BJ (cell line): Measurements from ENCODE around the gene GATB. TPM values are rescaled to one million over a fixed set of nuclear protein-coding genes. Genes with fewer than 3 reads are reported as not detected.

ENCODE experiments used
- CTCF ChIA-PET: fragments of 350-600 bp; formaldehyde crosslinking; extraction: SDS; loops from one replicate; lab custom pipeline; 2021; ENCODE audit warnings: antibody characterized with exemption, inconsistent platforms; lab: Yijun Ruan, JAX
- POLR2A ChIA-PET: fragments of 300-600 bp; sonication (Branson Sonifier 250); formaldehyde crosslinking; extraction: SDS; loops from one replicate; lab custom pipeline; 2021; ENCODE audit warnings: antibody characterized with exemption; lab: Charles Lee
- DNase-seq: peaks from one replicate; pipeline ENCODE4 v3.0.0-alpha.2; 2011; ENCODE audit warnings: low read depth
- H3K27me3 ChIP-seq: 2 replicates; pipeline ENCODE4 v1.6.0; 2011; ENCODE audit warnings: low read length; ENCODE audit not compliant: control insufficient read depth, insufficient read depth
- H3K36me3 ChIP-seq: 2 replicates; pipeline ENCODE4 v1.5.1; 2011; ENCODE audit warnings: low read length; ENCODE audit not compliant: control insufficient read depth, insufficient read depth
- H3K4me3 ChIP-seq: 2 replicates; pipeline ENCODE4 v1.5.1; 2011; ENCODE audit warnings: low read depth, mild to moderate bottlenecking, control low read depth, low read length
- polyA plus RNA-seq: library from polyadenylated mRNA; depleted of rRNA; stranded (reverse); fragments of >200 nt; gene quantifications from 2 replicates; pipeline ENCODE4 v1.2.3, GENCODE V29; 2011
- TF ChIP-seq, protein P1 (sequence below): IDR thresholded peaks from 2 replicates; pipeline ENCODE4 v1.5.1; 2011; ENCODE audit warnings: low read depth, mild to moderate bottlenecking, control low read depth, inconsistent platforms, low read length, moderate library complexity; ENCODE audit not compliant: insufficient read depth

GATB gene
- polyA plus RNA-seq, 1 experiment: 20.5 TPM

DNA sequence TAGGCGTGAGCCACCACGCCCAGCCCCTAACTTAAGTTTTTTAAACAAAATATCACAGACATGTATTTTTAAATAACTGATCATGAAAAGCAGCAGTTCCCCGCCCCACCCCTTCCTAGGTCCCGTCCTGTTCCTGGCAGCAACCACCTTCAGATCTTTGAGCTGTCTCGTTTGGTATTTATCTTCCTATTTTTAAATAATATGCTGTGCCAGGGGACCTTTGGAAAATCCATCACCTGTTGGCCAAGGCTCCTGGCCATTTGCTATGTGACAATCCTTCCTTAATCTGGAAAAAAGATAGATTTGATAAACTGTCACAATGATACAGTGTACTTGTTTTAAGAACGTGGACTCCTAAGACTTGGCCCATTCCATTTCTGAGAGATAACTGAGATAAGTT, 10.7 kb downstream of the GATB start:
- Histone ChIP-seq H3K36me3 (no peaks in the 10 kb centered on the region), H3K4me3 (no peak overlapping the region), H3K27me3 (no peaks in the 10 kb centered on the region)
- POLR2A ChIA-PET: no interaction called here
- TF ChIP-seq, protein P1, sequence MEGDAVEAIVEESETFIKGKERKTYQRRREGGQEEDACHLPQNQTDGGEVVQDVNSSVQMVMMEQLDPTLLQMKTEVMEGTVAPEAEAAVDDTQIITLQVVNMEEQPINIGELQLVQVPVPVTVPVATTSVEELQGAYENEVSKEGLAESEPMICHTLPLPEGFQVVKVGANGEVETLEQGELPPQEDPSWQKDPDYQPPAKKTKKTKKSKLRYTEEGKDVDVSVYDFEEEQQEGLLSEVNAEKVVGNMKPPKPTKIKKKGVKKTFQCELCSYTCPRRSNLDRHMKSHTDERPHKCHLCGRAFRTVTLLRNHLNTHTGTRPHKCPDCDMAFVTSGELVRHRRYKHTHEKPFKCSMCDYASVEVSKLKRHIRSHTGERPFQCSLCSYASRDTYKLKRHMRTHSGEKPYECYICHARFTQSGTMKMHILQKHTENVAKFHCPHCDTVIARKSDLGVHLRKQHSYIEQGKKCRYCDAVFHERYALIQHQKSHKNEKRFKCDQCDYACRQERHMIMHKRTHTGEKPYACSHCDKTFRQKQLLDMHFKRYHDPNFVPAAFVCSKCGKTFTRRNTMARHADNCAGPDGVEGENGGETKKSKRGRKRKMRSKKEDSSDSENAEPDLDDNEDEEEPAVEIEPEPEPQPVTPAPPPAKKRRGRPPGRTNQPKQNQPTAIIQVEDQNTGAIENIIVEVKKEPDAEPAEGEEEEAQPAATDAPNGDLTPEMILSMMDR: no peak
- no peak for DNase-seq
- CTCF ChIA-PET: no interaction called here

DNA sequence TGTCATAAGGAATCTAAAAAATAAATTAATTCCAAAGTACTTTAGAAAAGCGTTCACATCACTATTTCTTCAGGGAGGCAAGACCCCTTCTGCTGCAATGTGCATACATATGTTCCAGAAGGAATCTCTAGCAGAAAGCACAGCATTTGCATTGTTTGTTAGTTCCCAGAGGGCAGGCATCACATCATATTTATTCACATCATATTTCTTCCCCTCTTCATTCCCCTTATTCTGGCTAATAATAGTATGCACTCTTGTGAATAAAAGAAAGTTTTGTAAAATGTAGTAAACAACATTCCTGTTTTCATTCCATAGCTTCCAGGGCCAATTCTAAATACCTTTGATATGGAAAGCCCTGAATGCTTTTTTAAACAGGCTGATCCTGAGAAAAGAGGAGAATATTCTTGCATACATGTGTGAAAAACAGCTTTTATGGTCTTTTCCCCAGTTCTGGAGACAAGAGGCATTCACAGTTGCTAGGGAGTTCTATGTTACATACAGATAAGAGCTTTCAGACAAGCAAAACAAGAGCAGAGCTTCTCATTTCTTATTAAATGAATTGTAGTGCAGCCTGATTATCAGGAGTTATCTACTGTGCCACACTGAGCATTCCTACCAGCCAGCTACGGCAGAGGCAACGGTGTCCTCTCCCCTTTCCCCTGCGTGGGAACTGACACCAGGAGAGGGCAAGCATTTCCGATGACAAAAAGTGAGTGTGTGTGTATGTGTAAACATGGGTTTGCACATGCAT, 15.2 kb downstream of the GATB start:
- no peaks in the 10 kb centered on the region for H3K36me3 ChIP-seq
- no peaks in the 10 kb centered on the region for H3K27me3 ChIP-seq
- ChIA-PET POLR2A (no interaction called here), CTCF (interaction anchor here (1.1 to 1.5 kb wide), 2 partner anchors 11 to 15 kb away, joined by 4 to 5 read pairs; partner anchors contain the start of gene GATB)
- peak; percentile 39 for DNase-seq
- H3K4me3 ChIP-seq: no peak overlapping the region
- TF ChIP-seq, protein P1: no peak

DNA sequence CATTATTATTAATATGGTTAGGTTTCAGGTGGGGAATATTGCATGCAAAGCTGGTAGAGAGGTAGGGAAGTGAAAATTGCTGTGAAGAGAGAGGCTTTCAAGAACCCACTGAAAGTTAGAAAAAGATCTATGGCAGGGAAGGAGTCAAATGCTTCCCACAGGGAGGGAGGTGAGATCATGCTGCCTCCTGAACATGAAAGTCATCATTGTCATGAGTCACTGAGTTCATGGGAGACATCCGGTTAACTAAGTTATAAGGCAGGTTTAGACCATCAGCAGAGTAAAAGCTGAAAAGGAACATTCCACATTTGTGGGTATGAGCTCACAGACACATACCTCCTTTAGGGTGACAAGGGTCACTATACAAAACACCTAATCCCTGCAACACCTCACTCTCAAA, 16.2 kb downstream of the GATB start:
- no peaks in the 10 kb centered on the region for H3K36me3 ChIP-seq
- DNase-seq: peak; percentile 65
- H3K4me3 ChIP-seq: no peak overlapping the region
- no peaks in the 10 kb centered on the region for H3K27me3 ChIP-seq
- ChIA-PET CTCF (interaction anchor here (1.5 kb wide), 1 partner anchor 16 kb away, joined by 5 read pairs; the partner anchor contains the start of gene GATB), POLR2A (no interaction called here)
- TF ChIP-seq, protein P1: no peak

DNA sequence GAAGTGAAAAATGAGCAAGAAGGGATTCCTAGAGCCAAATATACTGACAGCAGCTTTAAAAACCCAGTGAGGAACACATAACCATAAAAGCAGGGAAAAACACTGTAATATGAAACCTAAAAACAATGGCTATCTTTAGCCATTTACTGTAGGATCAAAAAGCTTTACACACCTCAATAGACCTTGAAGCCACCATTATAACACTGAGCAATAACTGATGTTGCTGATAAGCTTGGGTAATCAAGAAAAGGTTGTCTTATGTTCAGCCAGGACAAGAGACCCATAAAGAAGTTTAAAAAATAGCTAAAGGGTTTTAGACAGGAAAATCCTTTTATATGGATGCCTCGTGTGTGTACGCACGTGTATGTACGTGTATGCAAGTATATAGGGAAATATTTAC, 16.9 kb downstream of the GATB start:
- TF ChIP-seq, protein P1: no peak
- ChIA-PET CTCF (interaction anchor here (1.2 kb wide), 1 partner anchor 80 kb away, joined by 3 read pairs; no protein-coding TSS in a partner anchor), POLR2A (no interaction called here)
- Histone ChIP-seq H3K36me3 (no peaks in the 10 kb centered on the region), H3K4me3 (no peak overlapping the region), H3K27me3 (no peaks in the 10 kb centered on the region)
- no peak for DNase-seq

DNA sequence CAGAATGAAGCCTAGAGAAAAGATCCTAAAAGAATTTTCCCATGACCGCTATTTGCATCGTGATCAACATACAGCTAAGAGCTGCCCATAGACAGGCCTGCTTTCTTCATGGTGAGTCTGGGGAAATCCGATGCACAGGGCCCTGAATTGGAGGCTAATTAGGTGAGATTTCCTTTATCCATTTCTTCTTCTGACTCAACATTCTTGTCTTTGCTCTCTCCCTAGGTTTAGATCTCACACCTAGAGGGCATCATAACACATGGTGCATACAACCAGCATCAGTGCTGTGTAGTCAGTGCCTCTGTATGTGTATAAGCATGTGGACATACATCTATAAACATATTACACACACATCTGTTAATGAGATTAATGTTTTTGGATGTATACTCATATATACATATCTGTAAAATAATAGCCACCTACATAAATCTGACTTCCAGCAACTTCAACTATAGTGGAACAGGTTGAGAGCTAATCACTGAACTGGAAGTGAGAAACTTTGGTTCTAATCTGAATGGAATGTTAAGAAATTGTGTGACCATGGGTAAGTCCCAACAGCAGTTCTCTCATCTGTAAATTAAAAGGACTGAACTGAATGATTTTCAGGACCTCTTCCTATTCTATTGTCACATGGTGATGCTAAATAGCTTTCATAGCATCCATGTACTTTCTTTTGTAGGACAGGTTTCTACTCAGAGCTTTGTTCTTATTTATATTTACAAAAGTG, 17.5 kb downstream of the GATB start:
- ChIA-PET POLR2A (no interaction called here), CTCF (interaction anchor here (1.2 kb wide), 1 partner anchor 80 kb away, joined by 3 read pairs; no protein-coding TSS in a partner anchor)
- H3K4me3 ChIP-seq: no peak overlapping the region
- no peaks in the 10 kb centered on the region for H3K36me3 ChIP-seq
- TF ChIP-seq, protein P1: no peak
- no peaks in the 10 kb centered on the region for H3K27me3 ChIP-seq
- DNase-seq: no peak
